Testis (tissue), 2 donors: ENCODE data around the gene HOTAIR.

Experiments
- POLR2A ChIP-seq: fragments of 450-650 bp; IDR thresholded peaks from one replicate; pipeline ENCODE4 v1.6.1; 2017; ENCODE audit warnings: antibody characterized with exemption, mild to moderate bottlenecking, moderate library complexity
- TF ChIP-seq, protein P1 (sequence below), 3 experiments: fragments of 450-650 bp in 2 of 3; fragments of 200-600 bp in 1 of 3; sonication (generic) in 1 of 3; IDR thresholded peaks; one replicate each; pipeline ENCODE4 v1.5.1; 2016 to 2019; ENCODE audit warnings: antibody characterized with exemption in 3 of 3, mild to moderate bottlenecking in 2 of 3, moderate library complexity in 1 of 3

DNA sequence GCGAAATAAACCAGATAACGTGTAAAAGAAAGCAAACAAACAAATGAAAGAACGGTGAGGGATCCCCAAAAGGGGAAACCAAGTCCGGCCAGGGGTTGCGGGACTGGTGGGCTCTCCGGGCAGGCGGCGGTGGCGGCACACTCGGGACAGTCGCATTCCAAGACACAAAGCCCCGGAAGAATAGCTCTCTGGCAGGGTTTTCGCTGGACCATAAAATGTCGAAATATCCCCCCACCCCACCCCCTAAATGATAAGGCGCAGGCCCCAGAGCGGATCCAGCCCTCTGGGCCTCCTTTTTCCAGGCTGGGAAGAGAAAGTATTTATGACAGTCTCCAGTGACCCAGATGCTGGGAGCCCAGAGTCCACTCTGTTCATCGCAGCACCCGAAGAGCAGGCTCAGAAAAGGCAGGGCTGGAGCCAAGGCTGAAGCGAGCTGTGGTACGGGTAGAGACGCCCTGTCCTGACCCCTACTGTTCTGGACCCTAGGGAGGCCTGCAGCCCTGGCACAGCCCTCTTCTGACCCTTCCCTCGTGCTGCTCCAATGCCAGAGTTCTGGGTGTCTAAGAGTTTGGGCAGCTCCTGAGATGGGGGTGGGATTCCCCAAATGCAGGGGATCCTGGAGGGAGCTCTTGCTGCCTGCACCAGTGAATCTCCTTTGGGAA lies 31.9 kb upstream of the HOTAIR start:
- TF ChIP-seq, protein P1, sequence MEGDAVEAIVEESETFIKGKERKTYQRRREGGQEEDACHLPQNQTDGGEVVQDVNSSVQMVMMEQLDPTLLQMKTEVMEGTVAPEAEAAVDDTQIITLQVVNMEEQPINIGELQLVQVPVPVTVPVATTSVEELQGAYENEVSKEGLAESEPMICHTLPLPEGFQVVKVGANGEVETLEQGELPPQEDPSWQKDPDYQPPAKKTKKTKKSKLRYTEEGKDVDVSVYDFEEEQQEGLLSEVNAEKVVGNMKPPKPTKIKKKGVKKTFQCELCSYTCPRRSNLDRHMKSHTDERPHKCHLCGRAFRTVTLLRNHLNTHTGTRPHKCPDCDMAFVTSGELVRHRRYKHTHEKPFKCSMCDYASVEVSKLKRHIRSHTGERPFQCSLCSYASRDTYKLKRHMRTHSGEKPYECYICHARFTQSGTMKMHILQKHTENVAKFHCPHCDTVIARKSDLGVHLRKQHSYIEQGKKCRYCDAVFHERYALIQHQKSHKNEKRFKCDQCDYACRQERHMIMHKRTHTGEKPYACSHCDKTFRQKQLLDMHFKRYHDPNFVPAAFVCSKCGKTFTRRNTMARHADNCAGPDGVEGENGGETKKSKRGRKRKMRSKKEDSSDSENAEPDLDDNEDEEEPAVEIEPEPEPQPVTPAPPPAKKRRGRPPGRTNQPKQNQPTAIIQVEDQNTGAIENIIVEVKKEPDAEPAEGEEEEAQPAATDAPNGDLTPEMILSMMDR (IDR thresholded peaks at IDR 0.05): no peak
- no peak for TF ChIP-seq POLR2A
